Breast epithelium (tissue), 3 donors: ENCODE results near the gene FMO1.

ENCODE experiments used
- POLR2A ChIP-seq: fragments of 450-650 bp; IDR thresholded peaks from one replicate; pipeline ENCODE4 v1.6.1; 2016; ENCODE audit warnings: antibody characterized with exemption, mild to moderate bottlenecking, moderate library complexity
- POLR2AphosphoS5 ChIP-seq, 3 donors: sonication (generic); formaldehyde crosslinking; IDR thresholded peaks; one replicate each; pipeline ENCODE4 v1.6.1; 2017; ENCODE audit warnings: antibody characterized with exemption in 3 of 3
- TF ChIP-seq, protein P1 (sequence below), 3 donors: fragments of 450-650 bp; IDR thresholded peaks; one replicate each; pipeline ENCODE4 v1.5.1; 2016 to 2017; ENCODE audit warnings: antibody characterized with exemption in 3 of 3, mild to moderate bottlenecking in 3 of 3, moderate library complexity in 3 of 3

DNA sequence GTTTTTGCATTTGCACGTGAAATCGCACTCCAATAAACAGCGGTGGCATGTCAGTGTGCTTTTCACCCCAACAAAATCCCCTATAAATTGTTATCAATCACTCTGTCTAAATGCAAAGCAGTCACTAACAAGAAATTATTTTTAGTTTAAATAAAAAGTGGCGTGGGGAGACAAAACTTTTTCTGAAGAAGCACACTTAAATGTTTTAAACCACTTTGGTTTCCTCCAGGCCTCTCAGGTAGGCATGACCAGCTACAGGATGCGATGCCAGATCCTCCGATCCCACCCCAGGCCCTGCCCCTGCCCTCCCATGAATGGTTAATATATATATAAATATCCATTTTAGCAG is 3.6 kb downstream of the FMO1 start:
- TF ChIP-seq, protein P1, sequence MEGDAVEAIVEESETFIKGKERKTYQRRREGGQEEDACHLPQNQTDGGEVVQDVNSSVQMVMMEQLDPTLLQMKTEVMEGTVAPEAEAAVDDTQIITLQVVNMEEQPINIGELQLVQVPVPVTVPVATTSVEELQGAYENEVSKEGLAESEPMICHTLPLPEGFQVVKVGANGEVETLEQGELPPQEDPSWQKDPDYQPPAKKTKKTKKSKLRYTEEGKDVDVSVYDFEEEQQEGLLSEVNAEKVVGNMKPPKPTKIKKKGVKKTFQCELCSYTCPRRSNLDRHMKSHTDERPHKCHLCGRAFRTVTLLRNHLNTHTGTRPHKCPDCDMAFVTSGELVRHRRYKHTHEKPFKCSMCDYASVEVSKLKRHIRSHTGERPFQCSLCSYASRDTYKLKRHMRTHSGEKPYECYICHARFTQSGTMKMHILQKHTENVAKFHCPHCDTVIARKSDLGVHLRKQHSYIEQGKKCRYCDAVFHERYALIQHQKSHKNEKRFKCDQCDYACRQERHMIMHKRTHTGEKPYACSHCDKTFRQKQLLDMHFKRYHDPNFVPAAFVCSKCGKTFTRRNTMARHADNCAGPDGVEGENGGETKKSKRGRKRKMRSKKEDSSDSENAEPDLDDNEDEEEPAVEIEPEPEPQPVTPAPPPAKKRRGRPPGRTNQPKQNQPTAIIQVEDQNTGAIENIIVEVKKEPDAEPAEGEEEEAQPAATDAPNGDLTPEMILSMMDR (IDR thresholded peaks at IDR 0.05): no peak
- no peak for TF ChIP-seq POLR2AphosphoS5 (IDR thresholded peaks at IDR 0.05)
- TF ChIP-seq POLR2A: no peak
